CD4-positive, alpha-beta T cell treated with Interleukin-4 for 1 hour (primary cell): Measurements from ENCODE around the gene TNFRSF12A.
"Not testable (repeated sequence)": the region's sequence is repeated elsewhere in the genome, so short reads cannot be mapped to it uniquely, and the experiment has no call there.

Experiments
- DNase-seq, 2 donors: peaks; one replicate each; pipeline ENCODE4 v3.0.0-alpha.2; 2020 to 2022

The TNFRSF12A gene

GRCh38 chr16:3069146-3069545 is 49.0 kb downstream of the TNFRSF12A start:
- DNase-seq = not testable (repeated sequence)

GRCh38 chr16:3070608-3071111 is 50.5 kb downstream of the TNFRSF12A start:
- DNase-seq = peak in 1 of 2 donors; percentile 48

DNA sequence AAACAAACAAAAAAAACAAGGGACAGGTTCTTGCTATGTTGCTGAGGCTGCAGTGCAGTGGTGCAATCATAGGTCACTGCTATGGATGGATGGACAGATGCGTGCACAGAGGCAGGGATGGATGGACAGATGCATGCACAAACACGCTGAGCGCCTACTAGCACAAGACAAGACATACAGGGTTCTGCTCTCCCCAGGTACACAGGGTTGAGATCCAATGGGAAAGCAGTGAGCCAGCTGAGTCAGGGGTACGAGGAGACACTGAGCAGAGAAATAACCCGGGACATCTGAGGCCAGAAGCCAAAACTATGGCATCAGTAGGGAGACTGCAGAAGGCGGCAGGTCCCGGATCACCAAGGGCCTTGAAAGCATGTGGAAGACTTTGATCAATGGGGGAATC is 51.5 kb downstream of the TNFRSF12A start:
- peak in 1 of 2 donors; percentile 37 for DNase-seq
